GM18505 (cell line): Measurements from ENCODE around the gene CRTC1.

Experiments used
- ATAC-seq: cut with Tn5 transposase; IDR thresholded peaks from one replicate; pipeline ENCODE4 v1.9.1; 2021; ENCODE audit not compliant: unreplicated experiment
- POLR2A ChIP-seq: IDR thresholded peaks from 4 replicates; pipeline ENCODE4 v1.6.1; 2011; ENCODE audit warnings: borderline replicate concordance; ENCODE audit not compliant: insufficient read depth, insufficient read length; ENCODE audit errors: extremely low read depth

Gene CRTC1, protein sequence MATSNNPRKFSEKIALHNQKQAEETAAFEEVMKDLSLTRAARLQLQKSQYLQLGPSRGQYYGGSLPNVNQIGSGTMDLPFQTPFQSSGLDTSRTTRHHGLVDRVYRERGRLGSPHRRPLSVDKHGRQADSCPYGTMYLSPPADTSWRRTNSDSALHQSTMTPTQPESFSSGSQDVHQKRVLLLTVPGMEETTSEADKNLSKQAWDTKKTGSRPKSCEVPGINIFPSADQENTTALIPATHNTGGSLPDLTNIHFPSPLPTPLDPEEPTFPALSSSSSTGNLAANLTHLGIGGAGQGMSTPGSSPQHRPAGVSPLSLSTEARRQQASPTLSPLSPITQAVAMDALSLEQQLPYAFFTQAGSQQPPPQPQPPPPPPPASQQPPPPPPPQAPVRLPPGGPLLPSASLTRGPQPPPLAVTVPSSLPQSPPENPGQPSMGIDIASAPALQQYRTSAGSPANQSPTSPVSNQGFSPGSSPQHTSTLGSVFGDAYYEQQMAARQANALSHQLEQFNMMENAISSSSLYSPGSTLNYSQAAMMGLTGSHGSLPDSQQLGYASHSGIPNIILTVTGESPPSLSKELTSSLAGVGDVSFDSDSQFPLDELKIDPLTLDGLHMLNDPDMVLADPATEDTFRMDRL

DNA sequence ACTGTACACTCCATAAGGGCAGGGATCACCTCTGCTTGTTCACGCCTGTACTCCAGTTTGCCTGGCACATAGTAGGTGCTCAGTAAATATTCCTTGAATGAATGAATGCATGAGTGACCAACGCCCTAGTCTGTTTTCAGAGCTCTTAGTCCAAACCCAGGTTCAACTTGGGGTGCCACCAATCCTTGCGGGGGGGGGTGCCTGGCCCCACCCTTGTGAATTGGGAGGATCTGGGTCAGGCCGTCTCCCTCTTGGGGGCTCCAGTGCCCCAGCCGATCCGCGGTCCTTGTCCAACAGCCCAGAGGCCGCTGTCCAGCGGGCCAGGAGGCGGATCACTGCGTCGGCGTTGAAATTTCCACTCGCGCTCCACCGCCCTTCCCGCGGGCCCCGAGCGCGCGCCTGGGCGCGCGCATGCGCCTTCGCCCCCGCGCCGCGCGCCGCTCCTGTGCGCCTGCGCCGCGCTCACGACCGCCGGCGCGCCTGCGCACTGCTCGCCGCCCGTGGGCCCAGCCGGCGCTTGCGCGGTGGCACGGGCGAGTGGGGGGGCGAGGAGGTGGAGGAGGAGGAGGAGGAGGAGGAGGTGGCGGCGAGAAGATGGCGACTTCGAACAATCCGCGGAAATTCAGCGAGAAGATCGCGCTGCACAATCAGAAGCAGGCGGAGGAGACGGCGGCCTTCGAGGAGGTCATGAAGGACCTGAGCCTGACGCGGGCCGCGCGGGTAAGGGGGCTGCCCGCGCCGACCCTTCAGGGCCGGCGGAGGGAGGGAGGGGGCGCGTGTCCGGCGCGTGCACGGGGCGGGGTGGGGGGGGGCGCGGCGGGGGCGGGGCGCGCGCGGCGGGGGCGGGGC, at the start of gene CRTC1:
Gene CRTC1 (plus strand): TSS at position 572 of the 849 bp plus-strand sequence. CDS start 23 bp downstream, at position 595.
- peak; percentile 70 for TF ChIP-seq POLR2A
- peak; percentile 81 for ATAC-seq

DNA sequence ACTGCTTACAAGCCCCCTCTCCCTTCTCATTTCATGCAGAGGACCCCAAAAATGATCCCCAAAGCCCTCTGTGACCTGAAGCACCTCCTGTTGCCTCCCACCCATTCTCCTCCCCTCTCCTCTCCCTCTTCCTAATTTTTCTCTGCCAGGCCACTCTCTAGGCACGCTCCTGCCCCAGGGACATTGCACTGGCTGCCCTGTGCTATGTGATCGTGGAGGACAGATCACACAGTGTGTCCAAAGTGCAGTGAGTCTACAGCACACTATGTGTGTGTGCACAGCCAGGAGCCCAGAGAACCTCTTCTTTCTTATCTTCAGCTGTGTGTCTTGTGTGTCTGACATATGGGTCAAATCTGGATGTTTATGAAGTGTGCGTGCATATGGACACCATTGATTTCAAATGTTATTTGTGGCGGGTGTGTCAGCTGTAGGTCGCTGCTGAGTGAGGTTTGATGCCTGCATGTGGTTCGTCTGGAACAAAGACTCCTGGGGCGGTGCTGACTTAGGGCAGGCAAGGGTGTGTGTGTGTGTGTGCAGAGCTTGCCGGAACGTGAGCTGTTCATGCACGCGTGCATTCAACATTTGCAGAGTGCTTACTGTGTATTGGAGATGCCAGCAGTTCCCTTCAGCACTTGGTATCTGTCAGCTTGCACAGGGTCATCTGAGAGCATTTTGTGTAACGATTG, 48.7 kb upstream of the CRTC1 start:
- no peak for ATAC-seq
- TF ChIP-seq POLR2A, result no peak

GRCh38 chr19:18635831-18636182, 47.7 kb upstream of the CRTC1 start:
- ATAC-seq, result no peak

GRCh38 chr19:18636183-18636968, 47.1 kb upstream of the CRTC1 start:
- peak; percentile 83 for ATAC-seq
- no peak for TF ChIP-seq POLR2A

More at GRCh38 chr19:18635831-18636182, 47.7 kb upstream of the CRTC1 start:
- TF ChIP-seq POLR2A, result no peak

DNA sequence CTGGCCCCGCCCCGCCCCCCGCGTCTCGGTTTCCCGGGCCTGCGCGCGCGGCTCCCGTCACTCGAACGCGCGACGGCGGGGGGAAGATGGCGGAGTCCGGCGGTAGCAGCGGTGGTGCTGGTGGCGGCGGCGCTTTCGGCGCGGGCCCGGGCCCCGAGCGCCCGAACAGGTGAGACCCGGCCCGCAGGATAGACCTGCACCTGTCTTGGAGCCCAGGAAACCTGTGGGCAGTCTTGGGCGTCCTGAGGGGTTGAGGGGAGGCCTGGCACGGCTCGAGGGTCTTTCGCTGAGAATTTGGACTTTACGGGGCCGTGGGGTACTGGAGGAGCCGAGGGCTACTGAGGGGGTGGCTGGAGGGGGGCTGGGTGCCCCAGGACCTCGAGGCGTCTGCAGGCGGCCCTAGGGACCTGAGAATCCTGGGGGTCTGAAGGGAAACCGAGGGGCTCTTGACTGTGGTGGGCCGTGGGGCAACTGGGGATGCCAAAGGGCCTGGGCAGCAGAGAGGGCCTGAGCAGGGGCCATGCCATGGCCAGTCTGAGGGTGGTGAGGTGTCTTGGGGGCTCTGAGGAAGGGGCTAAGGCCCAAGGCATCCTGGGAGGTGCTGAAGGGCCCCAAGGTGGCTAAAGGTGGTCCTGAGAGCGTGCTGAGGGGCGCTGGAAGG, 46.4 kb upstream of the CRTC1 start, which contains the start of gene KLHL26:
Gene KLHL26 (plus strand): TSS at position 60 of the 661 bp plus-strand sequence. CDS start 27 bp downstream, at position 87.
- ATAC-seq, result no peak
- peak; percentile 75 for TF ChIP-seq POLR2A

- ATAC-seq, result no peak
- no peak for TF ChIP-seq POLR2A
Measured at GRCh38 chr19:18637673-18638630, 45.5 kb upstream of the CRTC1 start.

DNA sequence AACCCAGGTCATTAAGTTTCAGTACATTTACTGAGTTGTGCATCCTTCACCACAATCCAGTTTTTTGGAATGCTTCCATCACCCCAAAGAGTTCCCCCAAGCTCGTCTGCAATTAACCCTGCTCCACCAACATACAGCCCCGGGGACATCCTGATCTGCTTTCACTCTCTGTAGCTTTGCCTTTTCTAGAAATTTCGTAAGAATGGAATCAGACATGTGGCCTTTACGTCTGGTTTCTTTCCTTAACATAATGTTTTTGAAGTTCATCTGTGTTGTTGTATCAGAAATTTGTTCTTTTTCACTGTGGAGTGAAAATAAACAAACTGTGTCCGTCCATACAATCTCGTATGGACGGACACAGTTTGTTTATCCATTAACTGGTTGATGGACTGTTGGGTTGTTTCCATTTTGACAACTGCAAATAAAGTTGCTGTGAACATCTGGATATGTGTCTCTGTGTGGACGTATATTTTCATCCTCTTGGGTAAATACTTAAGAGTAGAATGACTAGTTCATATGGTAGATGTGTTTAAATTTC, 43.7 kb upstream of the CRTC1 start:
- no peak for TF ChIP-seq POLR2A
- ATAC-seq, result no peak

GRCh38 chr19:18644196-18645034, 39.1 kb upstream of the CRTC1 start:
- TF ChIP-seq POLR2A, result no peak
- ATAC-seq, result no peak

GRCh38 chr19:18645035-18645511, 38.4 kb upstream of the CRTC1 start:
- no peak for TF ChIP-seq POLR2A
- ATAC-seq, result no peak
